SK-N-MC (cell line): ENCODE results near the gene SYT13.

Experiments
- DNase-seq: peaks from one replicate; pipeline ENCODE4 v3.0.0-alpha.2; 2011; ENCODE audit warnings: low read depth, low spot score
- H3K27ac ChIP-seq: fragments of 200-600 bp; sonication (generic); 2 replicates; pipeline ENCODE4 v1.5.1; 2016; ENCODE audit warnings: mixed run types
- H3K36me3 ChIP-seq: fragments of 200-600 bp; sonication (generic); 2 replicates; pipeline ENCODE4 v1.6.1; 2017; ENCODE audit warnings: antibody characterized with exemption, low read length, mixed read lengths; ENCODE audit not compliant: insufficient read depth
- H3K4me3 ChIP-seq: fragments of 200-600 bp; sonication (generic); 2 replicates; pipeline ENCODE4 v1.5.1; 2016
- H3K9ac ChIP-seq: fragments of 200-600 bp; sonication (generic); 2 replicates; pipeline ENCODE4 v1.8.0; 2017; ENCODE audit warnings: mixed run types, mixed read lengths; ENCODE audit not compliant: insufficient read length
- H3K9me3 ChIP-seq: fragments of 200-600 bp; sonication (generic); 2 replicates; pipeline ENCODE4 v1.6.1; 2017; ENCODE audit warnings: low read depth, mild to moderate bottlenecking, antibody characterized with exemption, low read length, moderate library complexity, mixed read lengths
- EZH2 ChIP-seq: fragments of 200-600 bp; sonication (generic); IDR thresholded peaks from one replicate; pipeline ENCODE4 v1.6.1; 2017; ENCODE audit warnings: antibody characterized with exemption
- FOXP2 ChIP-seq: optimal IDR thresholded peaks from 2 replicates; pipeline ENCODE3; 2011; ENCODE audit warnings: mild to moderate bottlenecking, moderate library complexity; ENCODE audit not compliant: insufficient read depth; ENCODE audit errors: extremely low read length, control extremely low read depth
- POLR2AphosphoS5 ChIP-seq: IDR thresholded peaks from 2 replicates; pipeline ENCODE4 v1.6.1; 2012; ENCODE audit warnings: mild to moderate bottlenecking, low read depth, low read length, borderline replicate concordance

SYT13 gene

DNA sequence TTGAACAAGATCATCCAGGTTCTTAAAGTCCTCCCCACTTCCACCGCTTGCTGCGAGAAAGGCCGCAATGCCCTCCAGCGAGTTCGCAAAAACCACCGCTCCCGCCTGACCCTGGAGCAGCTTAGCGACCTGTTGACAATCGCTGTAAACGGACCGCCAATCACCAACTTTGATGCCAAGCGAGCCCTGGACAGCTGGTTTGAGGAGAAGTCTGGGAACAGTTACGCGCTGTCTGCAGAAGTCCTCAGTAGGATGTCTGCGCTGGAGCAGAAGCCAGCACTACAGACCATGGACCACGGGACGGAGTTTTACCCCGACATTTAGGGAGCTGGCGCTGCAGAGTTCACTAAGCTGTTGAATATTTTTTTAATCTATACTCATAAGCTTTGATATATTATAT is 58.3 kb downstream of the SYT13 start:
- Histone ChIP-seq H3K4me3 (no peak overlapping the region), H3K36me3 (no peaks in the 10 kb centered on the region), H3K9ac (no peak overlapping the region), H3K9me3 (no peaks in the 10 kb centered on the region), H3K27ac (no peak overlapping the region)
- DNase-seq, result no peak
- no peak for TF ChIP-seq FOXP2
- no peak for TF ChIP-seq POLR2AphosphoS5
- no peak for TF ChIP-seq EZH2

GRCh38 chr11:45226901-45227300 is 59.2 kb downstream of the SYT13 start:
- Histone ChIP-seq H3K36me3 (no peaks in the 10 kb centered on the region), H3K4me3 (no peak overlapping the region), H3K9ac (no peak overlapping the region), H3K9me3 (no peaks in the 10 kb centered on the region), H3K27ac (no peak overlapping the region)
- TF ChIP-seq POLR2AphosphoS5 (no peak), EZH2 (no peak), FOXP2 (no peak)
- DNase-seq, result no peak

DNA sequence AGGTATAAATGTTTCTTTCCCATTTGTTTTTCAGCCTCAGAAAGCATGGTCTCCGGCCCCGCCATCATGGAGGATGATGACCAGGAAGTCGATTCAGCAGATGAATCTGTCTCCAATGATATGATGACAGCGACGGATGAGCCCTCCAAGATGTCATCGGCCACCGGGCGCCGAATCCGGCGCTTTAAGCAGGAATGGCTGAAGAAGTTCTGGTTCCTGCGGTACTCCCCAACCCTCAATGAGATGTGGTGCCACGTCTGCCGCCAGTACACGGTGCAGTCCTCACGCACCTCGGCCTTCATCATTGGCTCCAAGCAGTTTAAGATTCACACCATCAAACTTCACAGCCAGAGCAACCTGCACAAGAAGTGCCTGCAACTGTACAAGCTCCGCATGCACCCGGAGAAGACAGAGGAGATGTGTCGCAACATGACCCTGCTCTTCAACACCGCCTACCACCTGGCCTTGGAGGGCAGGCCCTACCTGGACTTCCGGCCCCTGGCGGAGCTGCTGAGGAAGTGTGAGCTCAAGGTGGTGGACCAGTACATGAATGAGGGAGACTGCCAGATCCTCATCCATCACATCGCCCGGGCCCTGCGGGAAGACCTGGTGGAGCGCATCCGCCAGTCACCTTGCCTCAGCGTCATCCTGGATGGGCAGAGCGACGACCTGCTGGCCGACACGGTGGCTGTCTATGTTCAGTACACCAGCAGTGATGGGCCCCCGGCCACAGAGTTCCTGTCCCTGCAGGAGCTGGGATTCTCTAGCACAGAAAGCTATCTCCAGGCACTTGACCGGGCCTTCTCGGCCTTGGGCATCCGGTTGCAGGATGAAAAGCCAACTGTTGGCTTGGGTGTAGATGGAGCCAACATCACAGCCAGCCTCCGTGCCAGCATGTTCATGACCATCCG is 59.9 kb downstream of the SYT13 start:
- H3K36me3 ChIP-seq, result no peaks in the 10 kb centered on the region
- H3K27ac ChIP-seq, result no peak overlapping the region
- no peak overlapping the region for H3K9ac ChIP-seq
- no peak for DNase-seq
- no peak for TF ChIP-seq POLR2AphosphoS5
- TF ChIP-seq FOXP2, result no peak
- TF ChIP-seq EZH2, result no peak
- no peak overlapping the region for H3K4me3 ChIP-seq
- H3K9me3 ChIP-seq, result no peaks in the 10 kb centered on the region

- Histone ChIP-seq H3K9me3 (no peaks in the 10 kb centered on the region), H3K9ac (no peak overlapping the region), H3K36me3 (no peaks in the 10 kb centered on the region), H3K4me3 (no peak overlapping the region), H3K27ac (no peak overlapping the region)
- TF ChIP-seq POLR2AphosphoS5 (no peak), EZH2 (no peak), FOXP2 (no peak)
- DNase-seq, result no peak
These were observed 60.9 kb downstream of the SYT13 start for GRCh38 chr11:45225277-45225676.

- Histone ChIP-seq H3K4me3 (no peak overlapping the region), H3K9me3 (no peaks in the 10 kb centered on the region), H3K9ac (no peak overlapping the region), H3K27ac (no peak overlapping the region), H3K36me3 (no peaks in the 10 kb centered on the region)
- DNase-seq, result no peak
- TF ChIP-seq FOXP2 (no peak), EZH2 (no peak), POLR2AphosphoS5 (no peak)
These were observed 61.4 kb downstream of the SYT13 start for GRCh38 chr11:45224766-45225165.

GRCh38 chr11:45223496-45223895 is 62.6 kb downstream of the SYT13 start:
- Histone ChIP-seq H3K4me3 (no peak overlapping the region), H3K27ac (no peak overlapping the region), H3K9me3 (no peaks in the 10 kb centered on the region), H3K9ac (no peak overlapping the region), H3K36me3 (no peaks in the 10 kb centered on the region)
- TF ChIP-seq FOXP2, result no peak
- TF ChIP-seq POLR2AphosphoS5, result no peak
- no peak for TF ChIP-seq EZH2
- DNase-seq, result no peak

DNA sequence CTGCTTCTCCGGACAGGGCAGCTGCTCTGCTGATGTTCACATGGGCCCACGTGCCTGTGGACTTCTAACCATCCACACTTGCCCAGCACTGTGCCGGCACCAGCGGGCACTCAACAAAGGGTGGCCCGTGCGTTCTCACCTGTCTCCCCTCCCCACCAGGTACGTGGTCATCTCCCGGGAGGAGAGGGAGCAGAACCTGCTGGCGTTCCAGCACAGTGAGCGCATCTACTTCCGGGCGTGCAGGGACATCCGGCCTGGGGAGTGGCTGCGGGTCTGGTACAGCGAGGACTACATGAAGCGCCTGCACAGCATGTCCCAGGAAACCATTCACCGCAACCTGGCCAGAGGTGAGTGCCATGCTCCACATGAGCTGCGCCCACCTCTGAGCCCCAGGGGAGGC is 66.7 kb downstream of the SYT13 start:
- no peaks in the 10 kb centered on the region for H3K36me3 ChIP-seq
- no peak overlapping the region for H3K27ac ChIP-seq
- no peak overlapping the region for H3K9ac ChIP-seq
- DNase-seq, result no peak
- H3K4me3 ChIP-seq, result no peak overlapping the region
- no peaks in the 10 kb centered on the region for H3K9me3 ChIP-seq
- TF ChIP-seq EZH2 (no peak), POLR2AphosphoS5 (no peak), FOXP2 (no peak)

DNA sequence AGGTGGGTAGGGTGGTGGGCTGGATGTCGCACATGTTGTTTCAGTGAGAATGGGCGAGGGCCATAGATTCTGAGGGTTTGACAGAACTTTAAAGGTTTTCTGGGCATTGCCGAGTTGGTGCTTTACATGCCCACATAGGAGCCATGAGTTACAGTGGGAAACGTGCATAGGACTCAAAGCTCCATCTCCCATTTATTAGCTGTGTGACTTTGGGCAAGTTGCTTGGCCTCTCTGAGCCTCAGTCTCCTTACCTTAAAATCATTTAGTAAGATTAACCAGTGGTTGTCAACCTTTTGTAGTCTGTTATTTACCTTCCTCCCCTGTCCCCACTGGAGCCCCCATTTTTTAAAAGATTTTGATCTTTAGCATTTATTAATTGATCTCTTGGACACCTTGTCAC is 67.4 kb downstream of the SYT13 start:
- no peak for DNase-seq
- Histone ChIP-seq H3K9ac (no peak overlapping the region), H3K4me3 (no peak overlapping the region)

GRCh38 chr11:45217991-45218390 is 68.2 kb downstream of the SYT13 start:
- Histone ChIP-seq H3K9me3 (no peaks in the 10 kb centered on the region), H3K36me3 (no peaks in the 10 kb centered on the region), H3K4me3 (no peak overlapping the region), H3K27ac (no peak overlapping the region), H3K9ac (no peak overlapping the region)
- TF ChIP-seq EZH2 (no peak), POLR2AphosphoS5 (no peak), FOXP2 (no peak)
- no peak for DNase-seq

More for the DNA sequence above, 67.4 kb downstream of the SYT13 start:
- no peak for TF ChIP-seq FOXP2
- no peak for TF ChIP-seq EZH2
- no peak for TF ChIP-seq POLR2AphosphoS5
- H3K9me3 ChIP-seq, result no peaks in the 10 kb centered on the region
- H3K36me3 ChIP-seq, result no peaks in the 10 kb centered on the region
- H3K27ac ChIP-seq, result no peak overlapping the region
